ENCODE results near the gene SUMF2. TPM values are rescaled to one million over a fixed set of nuclear protein-coding genes. Genes with fewer than 3 reads are reported as not detected.

Gene SUMF2
- total and polyA plus RNA-seq, 2 of the 13 experiments (the other 11 are each of a cell fraction or from before 2014, with no cell fraction given) = 48.9 to 54.4 TPM

GRCh38 chr7:56028942-56029630, 35.0 kb upstream of the SUMF2 start (continued):
- no peak for TF ChIP-seq ZNF205 (CRISPR knock-in tag; IDR thresholded peaks at IDR 0.05)
- no peak for TF ChIP-seq ZEB1 (IDR thresholded peaks at IDR 0.05; ENCODE audit: insufficient replicate concordance, low read depth)
- TF ChIP-seq ZNF784 (CRISPR knock-in tag; IDR thresholded peaks at IDR 0.05; ENCODE audit: borderline replicate concordance) = no peak
- no peak for TF ChIP-seq ATAD3A (CRISPR knock-in tag; IDR thresholded peaks at IDR 0.05)
- TF ChIP-seq TCF12 (IDR thresholded peaks at IDR 0.05) = no peak
- no peak; the same call in 1 of the 2 replicates for TF ChIP-seq TCF12 (CRISPR knock-in tag; IDR thresholded peaks at IDR 0.05)
- peak; percentile 71 for TF ChIP-seq GATAD2A (CRISPR knock-in tag; IDR thresholded peaks at IDR 0.05)

- no peak overlapping the region for H2AFZ ChIP-seq (ENCODE audit: low read length)
- in situ Hi-C loops (cut with HindIII; ENCODE audit: extremely low pct_ligation_motif_present, low pct_unique_long_range_greater_than_20kb) = no loop called here
- no peaks in the 10 kb centered on the region for H4K20me1 ChIP-seq (ENCODE audit: insufficient read depth, low read length)
- no TSS peak for BruUV-seq (replicated peaks)
- ChIA-PET CTCF (ENCODE audit: low intra/inter-chr PET ratio, low total read pairs) (no interaction called here), POLR2A (interaction anchor here (1.2 to 4.2 kb wide), 5 partner anchors 21 to 76 kb away, joined by 3 to 51 read pairs (median 18); partner anchors contain the start of genes CCT6A, CHCHD2, NIPSNAP2 and PSPH)
- H3K36me3 ChIP-seq (replicated peaks in 1 of 2; ENCODE audit: control insufficient read depth in 1 of 2, insufficient read depth in 2 of 2, low read length in 2 of 2) = peaks cover 7 to 35% of the 10 kb centered on the region in 2 experiments
- no peaks in the 10 kb centered on the region for H3K9me3 ChIP-seq (ENCODE audit: low read length)
- peak overlapping the region; percentile 93 for H3K27ac ChIP-seq (ENCODE audit: extremely low read length, insufficient read depth, low read length)
- FAIRE-seq (no peak), ATAC-seq (no peak), DNase-seq (ENCODE audit: low spot score) (no peak)
- H3K4me1 ChIP-seq (ENCODE audit: insufficient read depth, low read length) = peaks cover 72% of the 10 kb centered on the region
- 83% methylated on average over 8 of the region's 8 CpGs for WGBS (ENCODE audit: low lambda C conversion rate)
- peak overlapping the region; percentile 17 to 32 (median 22); a peak in 2 of 6 replicates for H3K4me3 ChIP-seq (replicated peaks in 1 of 3; ENCODE audit: insufficient read depth in 1 of 3, low read depth in 2 of 3, low read length in 3 of 3)
- H3K79me2 ChIP-seq (ENCODE audit: insufficient read depth, low read length) = peaks cover 58% of the 10 kb centered on the region
- intact Hi-C loops (cut with micrococcal nuclease; ENCODE audit: unreplicated experiment) = no loop called here
- no peaks in the 10 kb centered on the region; a peak in 1 of 5 replicates for H3K27me3 ChIP-seq (ENCODE audit: control insufficient read depth in 1 of 2, insufficient read depth in 2 of 2, low read length in 2 of 2)
- no peak for TF ChIP-seq ARID5B (CRISPR knock-in tag; IDR thresholded peaks at IDR 0.05)
- no peak for TF ChIP-seq TFE3 (CRISPR knock-in tag; IDR thresholded peaks at IDR 0.05)
- peak overlapping the region; percentile 56 for H3K9ac ChIP-seq (ENCODE audit: insufficient read depth, low read depth, low read length)
- peak overlapping the region; percentile 67 for H3K4me2 ChIP-seq (ENCODE audit: low read depth, low read length)
These were observed 33.7 kb upstream of the SUMF2 start for GRCh38 chr7:56030340-56030739.

All from HepG2 (cell line).